ENCODE data around the gene IL5. TPM values are rescaled to one million over a fixed set of nuclear protein-coding genes. Genes with fewer than 3 reads are reported as not detected.
"Not testable (repeated sequence)": the region's sequence is repeated elsewhere in the genome, so short reads cannot be mapped to it uniquely, and the experiment has no call there.

The IL5 gene
- total RNA-seq, 1 donor from 2014 or later, result not detected

DNA sequence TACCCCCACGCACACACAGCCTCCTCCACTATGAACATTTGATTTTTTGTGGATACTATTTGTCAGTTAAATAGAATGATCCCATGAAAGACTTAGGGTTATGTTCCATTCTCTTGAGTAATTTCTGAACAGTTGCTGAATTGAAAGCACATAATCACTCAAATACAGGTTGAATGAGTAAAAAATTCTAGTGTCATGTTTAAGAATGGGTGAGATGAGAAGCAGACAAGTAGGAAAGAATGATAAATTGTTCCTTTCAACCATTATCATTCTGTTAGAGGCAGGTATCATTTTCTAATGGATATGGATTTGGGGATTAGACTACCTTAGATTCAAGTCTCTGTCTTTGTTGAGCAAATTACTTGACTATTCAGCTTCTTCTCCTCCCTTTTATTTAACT, 32.8 kb upstream of the IL5 start:
- no peak overlapping the region for H3K4me3 Mint-ChIP-seq
- no peaks in the 10 kb centered on the region for H3K4me1 Mint-ChIP-seq
- TF ChIP-seq, protein P1, sequence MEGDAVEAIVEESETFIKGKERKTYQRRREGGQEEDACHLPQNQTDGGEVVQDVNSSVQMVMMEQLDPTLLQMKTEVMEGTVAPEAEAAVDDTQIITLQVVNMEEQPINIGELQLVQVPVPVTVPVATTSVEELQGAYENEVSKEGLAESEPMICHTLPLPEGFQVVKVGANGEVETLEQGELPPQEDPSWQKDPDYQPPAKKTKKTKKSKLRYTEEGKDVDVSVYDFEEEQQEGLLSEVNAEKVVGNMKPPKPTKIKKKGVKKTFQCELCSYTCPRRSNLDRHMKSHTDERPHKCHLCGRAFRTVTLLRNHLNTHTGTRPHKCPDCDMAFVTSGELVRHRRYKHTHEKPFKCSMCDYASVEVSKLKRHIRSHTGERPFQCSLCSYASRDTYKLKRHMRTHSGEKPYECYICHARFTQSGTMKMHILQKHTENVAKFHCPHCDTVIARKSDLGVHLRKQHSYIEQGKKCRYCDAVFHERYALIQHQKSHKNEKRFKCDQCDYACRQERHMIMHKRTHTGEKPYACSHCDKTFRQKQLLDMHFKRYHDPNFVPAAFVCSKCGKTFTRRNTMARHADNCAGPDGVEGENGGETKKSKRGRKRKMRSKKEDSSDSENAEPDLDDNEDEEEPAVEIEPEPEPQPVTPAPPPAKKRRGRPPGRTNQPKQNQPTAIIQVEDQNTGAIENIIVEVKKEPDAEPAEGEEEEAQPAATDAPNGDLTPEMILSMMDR (conservative IDR thresholded peaks at IDR 0.05), result no peak
- no peaks in the 10 kb centered on the region for H3K9me3 Mint-ChIP-seq
- H3K36me3 Mint-ChIP-seq (ENCODE audit: low read depth), result peaks cover 26% of the 10 kb centered on the region
- H3K27me3 Mint-ChIP-seq (ENCODE audit: low read depth), result no peaks in the 10 kb centered on the region
- DNase-seq (ENCODE audit: low read depth, low spot score), result no peak
- no peak overlapping the region for H3K27ac Mint-ChIP-seq (ENCODE audit: unreplicated experiment)

DNA sequence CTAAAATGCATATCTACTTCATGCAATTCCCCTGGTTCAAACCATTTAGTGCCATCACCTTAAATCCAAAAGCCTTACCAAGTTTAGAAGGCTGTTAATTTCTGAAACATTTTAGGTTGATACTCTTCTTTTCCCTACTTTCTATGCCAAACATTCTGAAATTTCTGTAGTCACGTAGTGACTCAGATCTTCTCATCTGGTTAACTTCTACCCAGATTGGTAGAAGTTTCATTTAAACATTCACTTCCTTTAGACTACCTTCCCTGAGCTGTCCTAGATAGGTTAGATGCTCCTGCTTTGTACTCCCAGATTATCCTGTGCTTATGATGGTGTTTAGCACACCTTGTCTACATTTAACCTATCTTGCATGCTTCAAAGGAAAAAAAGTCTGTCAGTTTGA, 23.3 kb upstream of the IL5 start:
- Mint-ChIP-seq H3K36me3 (ENCODE audit: low read depth) (peaks cover 6% of the 10 kb centered on the region), H3K4me1 (no peaks in the 10 kb centered on the region), H3K9me3 (peaks cover 3% of the 10 kb centered on the region), H3K4me3 (no peak overlapping the region), H3K27ac (ENCODE audit: unreplicated experiment) (no peak overlapping the region), H3K27me3 (ENCODE audit: low read depth) (no peaks in the 10 kb centered on the region)
- DNase-seq (ENCODE audit: low read depth, low spot score), result no peak
- TF ChIP-seq, protein P1 (conservative IDR thresholded peaks at IDR 0.05), result no peak

DNA sequence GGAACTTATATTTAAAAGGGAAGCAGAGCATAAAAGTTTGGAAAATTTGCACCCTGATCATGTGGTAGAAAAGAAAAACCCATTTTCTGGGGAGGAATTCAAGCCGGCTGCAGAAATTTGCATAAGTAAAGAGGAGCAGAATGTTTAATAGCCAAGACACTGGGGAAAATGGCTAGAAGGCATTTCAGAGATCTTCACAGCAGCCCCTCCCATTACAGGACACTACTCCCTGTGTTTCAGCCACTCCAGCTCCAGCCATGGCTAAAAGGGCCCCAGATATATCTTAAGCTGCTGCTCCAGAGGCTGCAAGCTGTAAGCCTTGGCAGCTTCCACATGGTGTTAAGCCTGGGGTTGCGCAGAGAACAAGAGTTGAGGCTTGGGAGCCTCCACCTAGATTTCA, 21.2 kb upstream of the IL5 start:
- H3K4me1 Mint-ChIP-seq; H3K27me3 Mint-ChIP-seq (ENCODE audit: low read depth); H3K27ac Mint-ChIP-seq (ENCODE audit: unreplicated experiment); H3K36me3 Mint-ChIP-seq (ENCODE audit: low read depth); H3K9me3 Mint-ChIP-seq; H3K4me3 Mint-ChIP-seq; DNase-seq (ENCODE audit: low read depth, low spot score): not testable (repeated sequence)

DNA sequence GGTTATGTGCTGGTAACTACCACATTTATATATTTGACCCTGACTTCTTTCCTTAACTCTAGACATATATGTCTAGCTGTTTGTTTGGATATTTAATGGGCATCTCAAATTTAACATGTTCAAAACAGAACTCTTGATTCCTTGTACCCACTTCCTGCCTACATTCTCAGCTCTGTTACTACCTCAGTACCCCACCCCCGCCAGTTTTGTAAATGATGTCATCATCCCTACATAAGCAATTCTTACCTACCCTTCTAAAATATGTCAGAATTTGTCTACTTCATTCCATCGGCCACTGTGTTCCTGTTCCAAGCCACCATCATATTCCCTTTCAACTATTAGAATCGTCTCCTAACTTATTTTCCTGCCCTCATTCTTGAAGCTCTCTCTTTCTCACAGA, 18.3 kb upstream of the IL5 start:
- H3K4me3 Mint-ChIP-seq, result no peak overlapping the region
- H3K9me3 Mint-ChIP-seq, result peaks cover 3% of the 10 kb centered on the region
- H3K36me3 Mint-ChIP-seq (ENCODE audit: low read depth), result peaks cover 6% of the 10 kb centered on the region
- H3K27ac Mint-ChIP-seq (ENCODE audit: unreplicated experiment), result no peak overlapping the region
- peaks cover 26% of the 10 kb centered on the region for H3K4me1 Mint-ChIP-seq
- no peaks in the 10 kb centered on the region for H3K27me3 Mint-ChIP-seq (ENCODE audit: low read depth)
- TF ChIP-seq, protein P1 (conservative IDR thresholded peaks at IDR 0.05), result no peak
- DNase-seq (ENCODE audit: low read depth, low spot score), result no peak

DNA sequence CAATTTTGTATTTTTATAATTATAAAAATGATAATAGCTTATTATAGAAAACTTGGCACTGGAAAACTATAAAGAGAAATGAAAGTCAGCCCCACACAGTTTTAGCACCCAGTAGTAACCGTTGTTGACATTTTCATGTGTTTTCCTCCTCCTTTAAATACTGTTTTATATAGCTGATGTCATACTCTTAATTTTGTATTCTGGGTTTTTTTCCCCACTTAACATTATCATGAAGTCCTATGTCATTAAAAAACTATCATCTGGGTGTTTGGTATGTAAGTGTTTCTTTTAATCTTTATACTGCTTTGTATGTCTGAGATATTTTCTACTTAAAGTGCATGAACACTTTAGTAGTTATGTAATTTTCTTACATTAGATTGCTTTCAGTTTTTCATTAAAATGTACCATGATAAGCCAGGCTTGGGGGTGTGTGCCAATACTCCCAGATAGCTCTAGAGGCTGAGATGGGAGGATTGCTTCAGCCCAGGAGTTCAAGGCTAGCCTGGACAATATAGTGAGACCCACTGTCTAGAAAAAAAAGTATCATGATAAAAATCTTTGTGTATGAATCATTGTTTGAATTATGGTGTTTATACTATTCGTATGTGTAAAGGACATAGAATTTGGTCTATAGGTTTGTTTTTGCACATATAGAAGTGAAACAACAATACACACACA, 16.2 kb upstream of the IL5 start:
- peak overlapping the region; percentile 64 for H3K4me3 Mint-ChIP-seq
- peaks cover 3% of the 10 kb centered on the region for H3K9me3 Mint-ChIP-seq
- peaks cover 33% of the 10 kb centered on the region for H3K4me1 Mint-ChIP-seq
- no peaks in the 10 kb centered on the region for H3K36me3 Mint-ChIP-seq (ENCODE audit: low read depth)
- no peaks in the 10 kb centered on the region for H3K27me3 Mint-ChIP-seq (ENCODE audit: low read depth)
- no peak overlapping the region for H3K27ac Mint-ChIP-seq (ENCODE audit: unreplicated experiment)
- TF ChIP-seq, protein P1 (conservative IDR thresholded peaks at IDR 0.05), result no peak
- no peak for DNase-seq (ENCODE audit: low read depth, low spot score)

DNA sequence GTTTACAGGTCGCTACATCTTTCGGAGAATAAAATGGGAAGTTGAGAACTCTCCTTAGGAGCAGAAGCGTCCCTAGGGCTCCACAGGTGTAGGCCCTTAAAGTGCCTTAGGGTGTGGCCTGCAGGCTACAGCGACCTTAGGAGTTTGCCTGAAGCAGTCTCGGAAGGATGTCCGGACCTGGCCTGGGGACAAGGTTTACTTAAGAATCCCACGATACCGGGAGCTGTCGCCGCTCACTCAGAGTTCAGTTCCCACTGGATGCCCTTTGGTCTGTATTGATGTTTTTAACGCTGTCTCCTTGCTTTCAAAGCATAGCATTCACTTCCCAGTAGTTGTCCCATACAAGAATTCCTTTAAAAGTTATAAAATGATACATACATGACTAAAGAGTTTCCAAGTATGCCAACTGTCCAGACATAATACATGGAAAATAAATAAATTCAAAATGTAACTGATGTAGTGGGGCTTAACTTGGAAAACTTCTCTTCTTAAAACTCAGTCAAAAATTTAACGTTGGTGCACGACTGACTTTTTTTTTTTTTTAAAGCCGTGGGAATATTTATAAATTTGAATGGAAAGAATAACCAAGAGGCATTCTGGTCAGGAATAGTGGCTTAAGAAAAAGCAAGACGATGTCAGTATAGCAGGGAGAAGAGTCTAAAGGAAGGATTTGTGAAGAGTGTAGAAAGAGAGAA, 14.3 kb upstream of the IL5 start:
- H3K4me3 Mint-ChIP-seq, result peak overlapping the region; percentile 93
- peaks cover 3% of the 10 kb centered on the region for H3K9me3 Mint-ChIP-seq
- H3K27me3 Mint-ChIP-seq (ENCODE audit: low read depth), result no peaks in the 10 kb centered on the region
- peak overlapping the region; percentile 99 for H3K27ac Mint-ChIP-seq (ENCODE audit: unreplicated experiment)
- TF ChIP-seq, protein P1 (conservative IDR thresholded peaks at IDR 0.05), result no peak
- H3K36me3 Mint-ChIP-seq (ENCODE audit: low read depth), result no peaks in the 10 kb centered on the region
- peaks cover 33% of the 10 kb centered on the region for H3K4me1 Mint-ChIP-seq
- DNase-seq (ENCODE audit: low read depth, low spot score), result peak; percentile 3
